CD4-positive, alpha-beta T cell treated with Interleukin-15 for 1 hour (primary cell): ENCODE data around the gene CELSR2.
"Not testable (repeated sequence)": the region's sequence is repeated elsewhere in the genome, so short reads cannot be mapped to it uniquely, and the experiment has no call there.

Source experiments
- DNase-seq: peaks from one replicate; pipeline ENCODE4 v3.0.0-alpha.2; 2020

CELSR2 gene, protein sequence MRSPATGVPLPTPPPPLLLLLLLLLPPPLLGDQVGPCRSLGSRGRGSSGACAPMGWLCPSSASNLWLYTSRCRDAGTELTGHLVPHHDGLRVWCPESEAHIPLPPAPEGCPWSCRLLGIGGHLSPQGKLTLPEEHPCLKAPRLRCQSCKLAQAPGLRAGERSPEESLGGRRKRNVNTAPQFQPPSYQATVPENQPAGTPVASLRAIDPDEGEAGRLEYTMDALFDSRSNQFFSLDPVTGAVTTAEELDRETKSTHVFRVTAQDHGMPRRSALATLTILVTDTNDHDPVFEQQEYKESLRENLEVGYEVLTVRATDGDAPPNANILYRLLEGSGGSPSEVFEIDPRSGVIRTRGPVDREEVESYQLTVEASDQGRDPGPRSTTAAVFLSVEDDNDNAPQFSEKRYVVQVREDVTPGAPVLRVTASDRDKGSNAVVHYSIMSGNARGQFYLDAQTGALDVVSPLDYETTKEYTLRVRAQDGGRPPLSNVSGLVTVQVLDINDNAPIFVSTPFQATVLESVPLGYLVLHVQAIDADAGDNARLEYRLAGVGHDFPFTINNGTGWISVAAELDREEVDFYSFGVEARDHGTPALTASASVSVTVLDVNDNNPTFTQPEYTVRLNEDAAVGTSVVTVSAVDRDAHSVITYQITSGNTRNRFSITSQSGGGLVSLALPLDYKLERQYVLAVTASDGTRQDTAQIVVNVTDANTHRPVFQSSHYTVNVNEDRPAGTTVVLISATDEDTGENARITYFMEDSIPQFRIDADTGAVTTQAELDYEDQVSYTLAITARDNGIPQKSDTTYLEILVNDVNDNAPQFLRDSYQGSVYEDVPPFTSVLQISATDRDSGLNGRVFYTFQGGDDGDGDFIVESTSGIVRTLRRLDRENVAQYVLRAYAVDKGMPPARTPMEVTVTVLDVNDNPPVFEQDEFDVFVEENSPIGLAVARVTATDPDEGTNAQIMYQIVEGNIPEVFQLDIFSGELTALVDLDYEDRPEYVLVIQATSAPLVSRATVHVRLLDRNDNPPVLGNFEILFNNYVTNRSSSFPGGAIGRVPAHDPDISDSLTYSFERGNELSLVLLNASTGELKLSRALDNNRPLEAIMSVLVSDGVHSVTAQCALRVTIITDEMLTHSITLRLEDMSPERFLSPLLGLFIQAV (N-terminal part only)

GRCh38 chr1:109248797-109249629 lies at the start of gene CELSR2:
TSS of gene CELSR2 (plus strand) at chr1:109249539. CDS start at chr1:109250080, 541 bp downstream.
- DNase-seq = peak; percentile 50

DNA sequence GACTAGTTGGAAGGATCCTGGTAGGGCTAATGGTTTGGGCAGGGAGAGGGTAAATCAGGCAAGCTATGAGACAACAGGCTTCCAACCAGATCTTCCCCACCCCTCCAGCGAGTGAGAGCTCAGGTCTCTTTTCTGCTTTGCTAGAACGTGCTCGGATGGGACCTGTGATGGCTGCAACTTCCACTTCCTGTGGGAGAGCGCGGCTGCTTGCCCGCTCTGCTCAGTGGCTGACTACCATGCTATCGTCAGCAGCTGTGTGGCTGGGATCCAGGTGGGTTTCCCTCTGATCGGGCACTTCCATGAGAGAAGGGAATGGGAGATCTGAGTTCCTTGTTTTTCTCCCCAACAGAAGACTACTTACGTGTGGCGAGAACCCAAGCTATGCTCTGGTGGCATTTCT lies 49.6 kb upstream of the CELSR2 start:
- no peak for DNase-seq

GRCh38 chr1:109201123-109201703 lies 48.1 kb upstream of the CELSR2 start:
- DNase-seq = no peak

DNA sequence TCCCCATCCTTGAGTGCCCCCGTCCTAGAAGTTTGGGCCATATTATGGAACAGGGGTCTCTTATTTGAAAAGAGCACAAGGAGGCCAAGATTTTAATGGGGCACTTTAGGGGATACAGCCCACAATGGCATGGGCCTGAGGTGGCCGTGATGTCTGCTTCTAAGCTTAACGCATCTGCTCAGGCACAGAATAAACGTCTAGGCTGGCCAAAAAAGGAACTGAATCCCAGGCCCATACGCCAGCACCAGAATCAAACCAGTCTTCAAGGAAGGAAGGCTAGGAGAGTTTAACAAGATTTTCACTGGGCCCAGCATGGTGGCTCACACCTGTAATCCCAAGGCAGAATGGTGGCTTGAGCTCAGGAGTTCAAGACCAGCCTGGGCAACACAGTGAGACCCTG lies 44.9 kb upstream of the CELSR2 start:
- DNase-seq = no peak

- DNase-seq = no peak
These were observed 43.0 kb upstream of the CELSR2 start for GRCh38 chr1:109206339-109206738.

- no peak for DNase-seq
These were observed 41.8 kb upstream of the CELSR2 start for GRCh38 chr1:109207467-109208103.

GRCh38 chr1:109208394-109208793 lies 40.9 kb upstream of the CELSR2 start:
- no peak for DNase-seq

- no peak for DNase-seq
These were observed 40.4 kb upstream of the CELSR2 start for GRCh38 chr1:109208836-109209463.

- DNase-seq = no peak
These were observed 39.3 kb upstream of the CELSR2 start for GRCh38 chr1:109210058-109210457.

DNA sequence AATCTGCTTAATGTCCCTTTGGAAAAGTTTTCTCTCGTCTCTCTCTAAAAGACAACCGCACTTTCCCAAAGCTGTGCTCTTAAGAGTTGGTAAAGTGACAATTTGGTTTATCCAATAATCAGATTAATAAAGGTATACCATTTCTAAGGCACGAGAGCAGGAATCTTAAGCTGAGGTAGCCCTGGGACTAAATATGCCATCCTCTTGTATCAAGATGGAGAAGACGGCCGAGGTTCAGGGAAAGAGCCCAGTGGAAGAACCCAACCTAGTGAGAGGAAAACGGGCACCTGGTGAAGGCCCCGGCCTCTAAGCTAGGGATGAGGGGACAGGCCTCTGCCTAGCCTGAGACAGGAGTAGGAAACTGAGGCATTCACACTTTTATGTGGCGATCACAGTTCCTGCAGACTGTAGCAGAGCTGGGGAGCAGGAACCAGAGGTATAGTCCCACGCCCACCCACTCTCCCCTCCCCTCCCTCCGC lies 36.0 kb upstream of the CELSR2 start:
- no peak for DNase-seq

GRCh38 chr1:109213824-109214693 lies 35.3 kb upstream of the CELSR2 start, which contains the start of gene SARS1:
TSS of gene SARS1 (plus strand) at chr1:109213918. CDS start at chr1:109213993, 75 bp downstream.
- DNase-seq = peak; percentile 87

DNA sequence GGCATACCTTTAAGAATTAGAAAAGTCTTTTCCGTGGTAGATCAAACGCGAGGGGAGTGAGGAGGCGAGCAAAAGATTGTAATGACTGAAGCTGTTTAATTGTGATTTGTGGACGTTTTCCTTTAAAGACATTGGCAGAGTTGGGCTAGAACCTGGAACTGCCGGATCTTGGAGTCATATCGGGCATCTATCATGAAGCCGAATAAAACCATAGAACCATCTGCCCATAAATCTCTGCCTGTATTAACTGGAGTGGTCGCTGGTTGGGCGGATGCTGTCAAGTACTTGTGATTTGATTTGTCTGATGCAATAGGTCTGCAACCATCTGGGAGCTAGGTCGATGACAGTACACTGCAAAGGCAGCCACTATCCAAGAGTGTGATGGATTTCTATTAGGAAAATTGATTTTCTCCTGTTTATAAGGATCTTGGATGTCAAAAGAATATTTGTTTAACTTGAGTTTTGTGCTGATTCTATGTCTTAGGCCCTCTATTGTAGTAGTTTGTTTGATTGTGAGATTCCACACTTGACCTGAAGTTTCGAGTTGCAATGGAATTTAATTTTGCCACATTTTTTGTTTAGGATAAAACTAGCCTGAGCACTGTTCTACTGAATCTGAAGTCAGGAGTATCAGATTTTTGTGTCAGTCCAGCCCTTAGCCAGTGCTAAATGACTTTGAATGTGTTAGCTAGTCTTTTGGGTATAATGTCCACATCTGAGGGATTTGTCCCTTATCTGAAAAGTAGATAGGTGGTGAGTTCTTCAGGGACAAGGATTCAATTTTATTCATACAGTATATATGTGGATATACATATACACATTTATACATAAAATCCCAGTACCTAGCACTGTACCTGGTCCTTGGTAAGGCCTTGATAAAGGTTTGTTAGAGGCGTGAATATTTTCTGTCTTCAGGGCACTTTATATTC lies 34.4 kb upstream of the CELSR2 start:
- DNase-seq = peak; percentile 24

DNA sequence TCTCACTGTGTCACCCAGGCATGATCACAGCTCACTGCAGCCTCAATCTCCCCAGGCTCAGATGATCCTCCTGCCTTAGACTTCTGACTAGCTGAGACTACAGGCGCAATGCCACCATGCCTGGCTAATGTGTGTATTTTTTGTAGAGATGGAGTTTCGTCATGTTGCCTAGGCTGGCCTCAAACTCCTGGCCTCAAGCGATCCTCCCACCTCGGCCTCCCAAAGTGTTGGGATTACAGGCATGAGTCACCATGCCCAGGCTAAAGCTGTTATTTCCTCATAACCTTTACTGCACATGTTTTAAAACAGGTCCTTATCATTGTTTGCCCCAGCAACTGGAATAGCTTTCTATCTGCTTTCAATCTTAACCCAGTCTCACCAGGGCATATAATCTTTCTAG lies 32.7 kb upstream of the CELSR2 start:
- no peak for DNase-seq

- DNase-seq = no peak
These were observed 30.8 kb upstream of the CELSR2 start for GRCh38 chr1:109218516-109218915.

DNA sequence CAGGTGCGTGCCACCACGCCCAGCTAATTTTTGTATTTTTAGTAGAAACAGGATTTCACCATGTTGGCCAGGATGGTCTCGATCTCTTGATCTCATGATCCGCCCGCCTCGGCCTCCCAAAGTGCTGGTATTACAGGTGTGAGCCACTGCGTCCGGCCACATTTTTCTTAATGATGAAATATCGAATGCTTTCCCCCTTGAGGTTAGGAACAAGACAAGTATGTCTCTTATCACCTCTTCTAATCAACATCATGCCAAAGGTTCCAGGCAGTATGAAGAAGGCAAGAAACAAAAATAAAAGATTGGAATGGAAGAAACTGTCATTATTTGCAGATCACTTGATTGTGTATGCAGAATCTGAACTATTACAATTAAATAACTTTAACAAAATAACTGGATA lies 28.1 kb upstream of the CELSR2 start:
- not testable (repeated sequence) for DNase-seq

DNA sequence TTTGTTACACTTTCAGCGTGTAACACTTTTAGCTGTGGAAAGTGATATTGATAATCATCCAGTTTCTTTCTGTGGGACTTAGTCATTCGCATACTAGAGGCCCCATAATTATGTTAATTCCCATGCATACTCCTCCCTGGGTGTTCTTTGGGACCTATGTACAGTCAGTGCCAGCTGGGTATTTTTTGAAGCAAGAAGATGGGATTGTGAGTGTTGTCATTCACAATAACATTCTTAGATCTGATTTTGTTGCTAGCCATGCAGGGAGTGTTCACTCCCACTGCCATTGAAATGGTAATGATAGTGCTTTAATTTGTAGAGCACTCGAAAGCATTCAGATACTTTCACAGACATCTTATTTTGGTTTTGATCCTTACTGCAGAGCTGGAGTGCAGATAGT lies 24.0 kb upstream of the CELSR2 start:
- no peak for DNase-seq

- no peak for DNase-seq
These were observed 23.5 kb upstream of the CELSR2 start for GRCh38 chr1:109225711-109226445.

DNA sequence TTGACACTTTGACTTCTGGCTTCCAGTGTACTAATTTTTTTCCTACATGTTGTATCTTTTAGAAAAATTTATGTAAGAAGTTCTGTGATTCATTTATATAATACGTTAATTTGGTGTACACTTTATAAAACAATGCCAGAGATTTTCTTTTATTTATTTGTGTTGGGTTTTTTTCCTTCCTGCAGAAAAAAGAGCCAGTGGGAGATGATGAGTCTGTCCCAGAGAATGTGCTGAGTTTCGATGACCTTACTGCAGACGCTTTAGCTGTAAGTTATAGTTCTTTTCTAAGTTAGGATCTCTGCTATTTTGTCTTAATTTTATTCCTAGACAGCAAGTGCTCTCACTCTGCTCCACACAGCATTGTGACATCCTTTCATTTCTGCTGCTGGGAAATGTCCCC lies 21.2 kb upstream of the CELSR2 start:
- no peak for DNase-seq
